Calu3 (cell line): ENCODE results near the gene TCF12. TPM values are rescaled to one million over a fixed set of nuclear protein-coding genes. Genes with fewer than 3 reads are reported as not detected.
A peak's percentile ranks its signal among the peaks of the same experiment; 100 is the strongest.

Source experiments
- BruUV-seq: library from RNA; stranded (reverse); fragments of 400-500 nt; replicated peaks from 2 replicates; lab custom pipeline; 2021; lab: Mats Ljungman, UMichigan
- CTCF ChIA-PET: fragments of 300-600 bp; sonication (Branson Sonifier 250); formaldehyde crosslinking; loops from one replicate; lab custom pipeline; 2022; ENCODE audit warnings: antibody characterized with exemption; lab: Charles Lee
- DNase-seq: peaks from one replicate; pipeline ENCODE4 v3.0.0; 2022
- H3K27ac Mint-ChIP-seq: one replicate; pipeline ENCODE4 v1.8.0; 2022; ENCODE audit warnings: mixed read lengths; ENCODE audit not compliant: unreplicated experiment
- H3K27me3 Mint-ChIP-seq: one replicate; pipeline ENCODE4 v1.8.0; 2022; ENCODE audit warnings: mixed read lengths; ENCODE audit not compliant: unreplicated experiment
- H3K36me3 Mint-ChIP-seq: one replicate; pipeline ENCODE4 v1.8.0; 2022; ENCODE audit warnings: mild to moderate bottlenecking, moderate library complexity, mixed read lengths; ENCODE audit not compliant: insufficient read depth, unreplicated experiment
- H3K4me1 Mint-ChIP-seq: one replicate; pipeline ENCODE4 v1.8.0; 2022; ENCODE audit warnings: mild to moderate bottlenecking, low read depth, mixed read lengths; ENCODE audit not compliant: unreplicated experiment
- H3K4me3 Mint-ChIP-seq: one replicate; pipeline ENCODE4 v1.8.0; 2022; ENCODE audit warnings: mild to moderate bottlenecking, low read depth, moderate library complexity, mixed read lengths; ENCODE audit not compliant: unreplicated experiment
- H3K9me3 Mint-ChIP-seq: one replicate; pipeline ENCODE4 v1.8.0; 2022; ENCODE audit warnings: low read depth, mixed read lengths; ENCODE audit not compliant: unreplicated experiment
- CTCF ChIP-seq: fragments of 200-600 bp; IDR thresholded peaks from one replicate; pipeline ENCODE4 v1.8.0; 2022; ENCODE audit warnings: antibody characterized with exemption; ENCODE audit not compliant: unreplicated experiment
- intact Hi-C: fragments of 100-400 bp; cut with micrococcal nuclease; formaldehyde crosslinking; loops from one replicate; pipeline ENCODE4 v1.10.0; 2022; ENCODE audit not compliant: unreplicated experiment
- total RNA-seq: library from RNA; stranded (reverse); gene quantifications from 2 replicates; pipeline ENCODE4 v1.2.3, GENCODE V29; 2022

Gene TCF12
- total RNA-seq, 1 experiment from 2014 or later: 127 TPM

- CTCF ChIA-PET: no interaction called here
- Mint-ChIP-seq H3K36me3 (no peaks in the 10 kb centered on the region), H3K27ac (no peak overlapping the region), H3K4me1 (peaks cover 26% of the 10 kb centered on the region), H3K27me3 (no peaks in the 10 kb centered on the region), H3K4me3 (no peak overlapping the region), H3K9me3 (no peaks in the 10 kb centered on the region)
- intact Hi-C loops: no loop called here
- BruUV-seq: no TSS peak
- DNase-seq: no peak
- no peak for TF ChIP-seq CTCF
Measured at GRCh38 chr15:57038496-57038895, 120.1 kb downstream of the TCF12 start.

- Mint-ChIP-seq H3K36me3 (no peaks in the 10 kb centered on the region), H3K27me3 (no peaks in the 10 kb centered on the region), H3K9me3 (no peaks in the 10 kb centered on the region), H3K4me1 (peaks cover 28% of the 10 kb centered on the region), H3K4me3 (no peak overlapping the region), H3K27ac (no peak overlapping the region)
- no TSS peak for BruUV-seq
- intact Hi-C loops: no loop called here
- TF ChIP-seq CTCF: no peak
- CTCF ChIA-PET: no interaction called here
- no peak for DNase-seq
Measured at GRCh38 chr15:57041416-57041815, 123.0 kb downstream of the TCF12 start.

- no TSS peak for BruUV-seq
- H3K9me3 Mint-ChIP-seq: no peaks in the 10 kb centered on the region
- peaks cover 29% of the 10 kb centered on the region for H3K4me1 Mint-ChIP-seq
- no peak overlapping the region for H3K4me3 Mint-ChIP-seq
- H3K27ac Mint-ChIP-seq: no peak overlapping the region
- CTCF ChIA-PET: interaction anchor here (1.2 kb wide), 1 partner anchor 12 kb away, joined by 3 read pairs; no protein-coding TSS in a partner anchor
- no peak for TF ChIP-seq CTCF
- no peaks in the 10 kb centered on the region for H3K36me3 Mint-ChIP-seq
- H3K27me3 Mint-ChIP-seq: no peaks in the 10 kb centered on the region
- intact Hi-C loops: no loop called here
- DNase-seq: peak; percentile 19
Measured at GRCh38 chr15:57044072-57044702, 125.7 kb downstream of the TCF12 start.

GRCh38 chr15:57044970-57045369 is 126.5 kb downstream of the TCF12 start:
- no TSS peak for BruUV-seq
- Mint-ChIP-seq H3K36me3 (no peaks in the 10 kb centered on the region), H3K27ac (no peak overlapping the region), H3K4me1 (peaks cover 21% of the 10 kb centered on the region), H3K9me3 (no peaks in the 10 kb centered on the region), H3K27me3 (no peaks in the 10 kb centered on the region), H3K4me3 (no peak overlapping the region)
- intact Hi-C loops: no loop called here
- TF ChIP-seq CTCF: no peak
- DNase-seq: no peak
- CTCF ChIA-PET: interaction anchor here (1.2 kb wide), 1 partner anchor 13 kb away, joined by 3 read pairs; no protein-coding TSS in a partner anchor
